ENCODE data around the gene KERA. TPM values are rescaled to one million over a fixed set of nuclear protein-coding genes. Genes with fewer than 3 reads are reported as not detected.

Gene KERA
- total RNA-seq, 1 donor from 2014 or later, result not detected

GRCh38 chr12:91073426-91073825 lies 15.6 kb upstream of the KERA start:
- peaks cover 5% of the 10 kb centered on the region for H3K4me1 Mint-ChIP-seq (ENCODE audit: low read depth, unreplicated experiment)
- no peak overlapping the region for H3K27ac Mint-ChIP-seq (ENCODE audit: unreplicated experiment)
- TF ChIP-seq CTCF (IDR thresholded peaks at IDR 0.05; ENCODE audit: partially characterized antibody, unreplicated experiment), result no peak

GRCh38 chr12:91072931-91073330 lies 15.1 kb upstream of the KERA start:
- Mint-ChIP-seq H3K36me3 (ENCODE audit: unreplicated experiment) (no peaks in the 10 kb centered on the region), H3K9me3 (ENCODE audit: unreplicated experiment) (no peaks in the 10 kb centered on the region), H3K4me3 (ENCODE audit: unreplicated experiment) (no peak overlapping the region), H3K4me1 (ENCODE audit: low read depth, unreplicated experiment) (peaks cover 5% of the 10 kb centered on the region), H3K27me3 (ENCODE audit: unreplicated experiment) (no peaks in the 10 kb centered on the region), H3K27ac (ENCODE audit: unreplicated experiment) (no peak overlapping the region)
- no peak for TF ChIP-seq CTCF (IDR thresholded peaks at IDR 0.05; ENCODE audit: partially characterized antibody, unreplicated experiment)
- DNase-seq, result no peak

More at GRCh38 chr12:91073426-91073825, 15.6 kb upstream of the KERA start:
- no peaks in the 10 kb centered on the region for H3K36me3 Mint-ChIP-seq (ENCODE audit: unreplicated experiment)
- no peaks in the 10 kb centered on the region for H3K27me3 Mint-ChIP-seq (ENCODE audit: unreplicated experiment)
- DNase-seq, result no peak
- H3K4me3 Mint-ChIP-seq (ENCODE audit: unreplicated experiment), result no peak overlapping the region
- no peaks in the 10 kb centered on the region for H3K9me3 Mint-ChIP-seq (ENCODE audit: unreplicated experiment)

- Mint-ChIP-seq H3K4me3 (ENCODE audit: unreplicated experiment) (no peak overlapping the region), H3K36me3 (ENCODE audit: unreplicated experiment) (no peaks in the 10 kb centered on the region), H3K9me3 (ENCODE audit: unreplicated experiment) (no peaks in the 10 kb centered on the region), H3K27ac (ENCODE audit: unreplicated experiment) (no peak overlapping the region), H3K27me3 (ENCODE audit: unreplicated experiment) (no peaks in the 10 kb centered on the region), H3K4me1 (ENCODE audit: low read depth, unreplicated experiment) (peaks cover 5% of the 10 kb centered on the region)
- no peak for DNase-seq
- TF ChIP-seq CTCF (IDR thresholded peaks at IDR 0.05; ENCODE audit: partially characterized antibody, unreplicated experiment), result no peak
Measured at GRCh38 chr12:91070936-91071335, 13.1 kb upstream of the KERA start.

GRCh38 chr12:91065396-91065795 lies 7.6 kb upstream of the KERA start:
- Mint-ChIP-seq H3K9me3 (ENCODE audit: unreplicated experiment) (no peaks in the 10 kb centered on the region), H3K27me3 (ENCODE audit: unreplicated experiment) (no peaks in the 10 kb centered on the region), H3K27ac (ENCODE audit: unreplicated experiment) (no peak overlapping the region), H3K4me3 (ENCODE audit: unreplicated experiment) (no peak overlapping the region), H3K36me3 (ENCODE audit: unreplicated experiment) (no peaks in the 10 kb centered on the region), H3K4me1 (ENCODE audit: low read depth, unreplicated experiment) (no peaks in the 10 kb centered on the region)
- DNase-seq, result no peak
- TF ChIP-seq CTCF (IDR thresholded peaks at IDR 0.05; ENCODE audit: partially characterized antibody, unreplicated experiment), result no peak

- no peaks in the 10 kb centered on the region for H3K27me3 Mint-ChIP-seq (ENCODE audit: unreplicated experiment)
- no peak for DNase-seq
- no peaks in the 10 kb centered on the region for H3K4me1 Mint-ChIP-seq (ENCODE audit: low read depth, unreplicated experiment)
- H3K4me3 Mint-ChIP-seq (ENCODE audit: unreplicated experiment), result no peak overlapping the region
- H3K9me3 Mint-ChIP-seq (ENCODE audit: unreplicated experiment), result no peaks in the 10 kb centered on the region
- no peak for TF ChIP-seq CTCF (IDR thresholded peaks at IDR 0.05; ENCODE audit: partially characterized antibody, unreplicated experiment)
- no peaks in the 10 kb centered on the region for H3K36me3 Mint-ChIP-seq (ENCODE audit: unreplicated experiment)
- no peak overlapping the region for H3K27ac Mint-ChIP-seq (ENCODE audit: unreplicated experiment)
Measured at GRCh38 chr12:91064640-91065039, 6.8 kb upstream of the KERA start.

All from glutamatergic neuron (in vitro differentiated cells).